WTC11 (cell line): ENCODE data around the gene KIF17. TPM values are rescaled to one million over a fixed set of nuclear protein-coding genes. Genes with fewer than 3 reads are reported as not detected.
"Not testable (repeated sequence)": the region's sequence is repeated elsewhere in the genome, so short reads cannot be mapped to it uniquely, and the experiment has no call there.

Experiments used
- ATAC-seq: fragments of 200-7000 bp; cut with Tn5 transposase; 2 replicates; pipeline ENCODE4 v1.10.0; 2021; ENCODE audit warnings: mild to moderate bottlenecking, moderate library complexity
- CTCF ChIA-PET: fragments of 300-600 bp; sonication (Branson Sonifier 250); formaldehyde crosslinking; loops from one replicate; lab custom pipeline; 2021; ENCODE audit warnings: antibody characterized with exemption; lab: Charles Lee
- POLR2A ChIA-PET: fragments of 350-600 bp; sonication (Branson Sonifier 250); formaldehyde crosslinking; loops from one replicate; lab custom pipeline; 2021; ENCODE audit warnings: antibody characterized with exemption; lab: Charles Lee
- DNase-seq: peaks from one replicate; pipeline ENCODE4 v3.0.0; 2021; ENCODE audit warnings: low spot score
- H3K27ac Mint-ChIP-seq: 2 replicates; pipeline ENCODE4 v1.8.0; 2021; ENCODE audit warnings: mixed read lengths
- H3K27me3 Mint-ChIP-seq: 2 replicates; pipeline ENCODE4 v1.8.0; 2021; ENCODE audit warnings: low read depth, mild to moderate bottlenecking, moderate library complexity, mixed read lengths
- H3K36me3 Mint-ChIP-seq: 2 replicates; pipeline ENCODE4 v1.8.0; 2021; ENCODE audit warnings: mixed read lengths
- H3K4me1 Mint-ChIP-seq: 2 replicates; pipeline ENCODE4 v1.8.0; 2022; ENCODE audit warnings: mixed read lengths
- H3K4me3 Mint-ChIP-seq: 2 replicates; pipeline ENCODE4 v1.8.0; 2021; ENCODE audit warnings: mild to moderate bottlenecking, moderate library complexity, mixed read lengths
- H3K9me3 Mint-ChIP-seq: 2 replicates; pipeline ENCODE4 v1.8.0; 2021; ENCODE audit warnings: mixed read lengths
- CBFB ChIP-seq: sonication (generic); formaldehyde crosslinking; IDR thresholded peaks from 2 replicates; pipeline ENCODE4 v1.8.1; 2022; ENCODE audit warnings: mild to moderate bottlenecking, low read depth, missing genetic modification reagents
- CREB1 ChIP-seq: sonication (generic); formaldehyde crosslinking; IDR thresholded peaks from 2 replicates; pipeline ENCODE4 v1.8.0; 2023; ENCODE audit warnings: mild to moderate bottlenecking, missing genetic modification reagents
- CTCF ChIP-seq: fragments of 200-600 bp; IDR thresholded peaks from 2 replicates; pipeline ENCODE4 v1.8.0; 2022; ENCODE audit warnings: antibody characterized with exemption
- ESRRA ChIP-seq: sonication (generic); formaldehyde crosslinking; IDR thresholded peaks from 2 replicates; pipeline ENCODE4 v1.8.1; 2022; ENCODE audit warnings: mild to moderate bottlenecking, missing genetic modification reagents, borderline replicate concordance
- NFYB ChIP-seq: sonication (generic); formaldehyde crosslinking; conservative IDR thresholded peaks from 2 replicates; pipeline ENCODE4 v1.8.0; 2022; ENCODE audit warnings: low read depth, missing genetic modification reagents
- OVOL2 ChIP-seq: fragments of 250-450 bp; sonication (Bioruptor Pico); IDR thresholded peaks from 2 replicates; pipeline ENCODE4 v1.9.0; 2021; ENCODE audit warnings: mild to moderate bottlenecking, borderline replicate concordance
- PREB ChIP-seq: sonication (generic); formaldehyde crosslinking; IDR thresholded peaks from 2 replicates; pipeline ENCODE4 v1.8.1; 2022; ENCODE audit warnings: mild to moderate bottlenecking, missing genetic modification reagents, moderate library complexity, borderline replicate concordance
- PRRX2 ChIP-seq: fragments of 250-450 bp; sonication (Bioruptor Pico); IDR thresholded peaks from 2 replicates; pipeline ENCODE4 v1.8.0; 2021; ENCODE audit warnings: mild to moderate bottlenecking
- USF1 ChIP-seq: sonication (generic); formaldehyde crosslinking; IDR thresholded peaks from 2 replicates; pipeline ENCODE4 v1.8.0; 2022; ENCODE audit warnings: mild to moderate bottlenecking, missing genetic modification reagents
- ZNF232 ChIP-seq: sonication (generic); formaldehyde crosslinking; IDR thresholded peaks from 2 replicates; pipeline ENCODE4 v1.8.0; 2022; ENCODE audit warnings: mild to moderate bottlenecking, missing genetic modification reagents
- ZNF263 ChIP-seq: sonication (generic); formaldehyde crosslinking; IDR thresholded peaks from 2 replicates; pipeline ENCODE4 v1.8.1; 2022; ENCODE audit warnings: low read depth, mild to moderate bottlenecking, moderate library complexity, missing genetic modification reagents
- total RNA-seq: library from RNA; stranded (reverse); gene quantifications from 3 replicates; pipeline ENCODE4 v1.2.3, GENCODE V29; 2021
- TF ChIP-seq, protein P1 (sequence below): sonication (generic); formaldehyde crosslinking; IDR thresholded peaks from 2 replicates; pipeline ENCODE4 v1.8.1; 2023; ENCODE audit warnings: mild to moderate bottlenecking, missing genetic modification reagents
- TF ChIP-seq, protein P2 (sequence below): sonication (generic); formaldehyde crosslinking; IDR thresholded peaks from 2 replicates; pipeline ENCODE4 v1.8.0; 2023; ENCODE audit warnings: mild to moderate bottlenecking, missing genetic modification reagents

KIF17 gene
- total RNA-seq, 1 experiment from 2014 or later = 8.1 TPM

GRCh38 chr1:20719261-20719660 is 1.5 kb upstream of the KIF17 start:
- TF ChIP-seq PREB (CRISPR knock-in tag) (no peak), CBFB (CRISPR knock-in tag) (no peak), ESRRA (CRISPR knock-in tag) (no peak), PRRX2 (CRISPR knock-in tag) (no peak), USF1 (CRISPR knock-in tag) (no peak), CTCF (no peak), NFYB (CRISPR knock-in tag) (no peak), ZNF263 (CRISPR knock-in tag) (no peak), ZNF232 (CRISPR knock-in tag) (no peak), OVOL2 (CRISPR knock-in tag) (no peak), CREB1 (CRISPR knock-in tag) (no peak)
- TF ChIP-seq, protein P1, sequence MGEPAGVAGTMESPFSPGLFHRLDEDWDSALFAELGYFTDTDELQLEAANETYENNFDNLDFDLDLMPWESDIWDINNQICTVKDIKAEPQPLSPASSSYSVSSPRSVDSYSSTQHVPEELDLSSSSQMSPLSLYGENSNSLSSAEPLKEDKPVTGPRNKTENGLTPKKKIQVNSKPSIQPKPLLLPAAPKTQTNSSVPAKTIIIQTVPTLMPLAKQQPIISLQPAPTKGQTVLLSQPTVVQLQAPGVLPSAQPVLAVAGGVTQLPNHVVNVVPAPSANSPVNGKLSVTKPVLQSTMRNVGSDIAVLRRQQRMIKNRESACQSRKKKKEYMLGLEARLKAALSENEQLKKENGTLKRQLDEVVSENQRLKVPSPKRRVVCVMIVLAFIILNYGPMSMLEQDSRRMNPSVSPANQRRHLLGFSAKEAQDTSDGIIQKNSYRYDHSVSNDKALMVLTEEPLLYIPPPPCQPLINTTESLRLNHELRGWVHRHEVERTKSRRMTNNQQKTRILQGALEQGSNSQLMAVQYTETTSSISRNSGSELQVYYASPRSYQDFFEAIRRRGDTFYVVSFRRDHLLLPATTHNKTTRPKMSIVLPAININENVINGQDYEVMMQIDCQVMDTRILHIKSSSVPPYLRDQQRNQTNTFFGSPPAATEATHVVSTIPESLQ = no peak
- TF ChIP-seq, protein P2, sequence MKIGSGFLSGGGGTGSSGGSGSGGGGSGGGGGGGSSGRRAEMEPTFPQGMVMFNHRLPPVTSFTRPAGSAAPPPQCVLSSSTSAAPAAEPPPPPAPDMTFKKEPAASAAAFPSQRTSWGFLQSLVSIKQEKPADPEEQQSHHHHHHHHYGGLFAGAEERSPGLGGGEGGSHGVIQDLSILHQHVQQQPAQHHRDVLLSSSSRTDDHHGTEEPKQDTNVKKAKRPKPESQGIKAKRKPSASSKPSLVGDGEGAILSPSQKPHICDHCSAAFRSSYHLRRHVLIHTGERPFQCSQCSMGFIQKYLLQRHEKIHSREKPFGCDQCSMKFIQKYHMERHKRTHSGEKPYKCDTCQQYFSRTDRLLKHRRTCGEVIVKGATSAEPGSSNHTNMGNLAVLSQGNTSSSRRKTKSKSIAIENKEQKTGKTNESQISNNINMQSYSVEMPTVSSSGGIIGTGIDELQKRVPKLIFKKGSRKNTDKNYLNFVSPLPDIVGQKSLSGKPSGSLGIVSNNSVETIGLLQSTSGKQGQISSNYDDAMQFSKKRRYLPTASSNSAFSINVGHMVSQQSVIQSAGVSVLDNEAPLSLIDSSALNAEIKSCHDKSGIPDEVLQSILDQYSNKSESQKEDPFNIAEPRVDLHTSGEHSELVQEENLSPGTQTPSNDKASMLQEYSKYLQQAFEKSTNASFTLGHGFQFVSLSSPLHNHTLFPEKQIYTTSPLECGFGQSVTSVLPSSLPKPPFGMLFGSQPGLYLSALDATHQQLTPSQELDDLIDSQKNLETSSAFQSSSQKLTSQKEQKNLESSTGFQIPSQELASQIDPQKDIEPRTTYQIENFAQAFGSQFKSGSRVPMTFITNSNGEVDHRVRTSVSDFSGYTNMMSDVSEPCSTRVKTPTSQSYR (CRISPR knock-in tag) = no peak
- POLR2A ChIA-PET = interaction anchor here (2.4 kb wide), 1 partner anchor 22 kb away, joined by 12 read pairs; no protein-coding TSS in a partner anchor
- H3K4me3 Mint-ChIP-seq = no peak overlapping the region

GRCh38 chr1:20718343-20718882 is 606 bp upstream of the KIF17 start:
- ATAC-seq = not testable (repeated sequence)
- POLR2A ChIA-PET = interaction anchor here (0.8 to 2.4 kb wide), 4 partner anchors 10 to 68 kb away, joined by 3 to 12 read pairs (median 10); partner anchors contain the start of gene HP1BP3

More at GRCh38 chr1:20719261-20719660, 1.5 kb upstream of the KIF17 start:
- DNase-seq = peak; percentile 5
- ATAC-seq = no peak
- H3K27ac Mint-ChIP-seq = no peak overlapping the region
- no peaks in the 10 kb centered on the region for H3K36me3 Mint-ChIP-seq
- CTCF ChIA-PET = interaction anchor here (0.5 to 3.7 kb wide), 3 partner anchors 9 to 144 kb away, joined by 3 to 38 read pairs (median 5); no protein-coding TSS in a partner anchor
- peaks cover 41% of the 10 kb centered on the region for H3K27me3 Mint-ChIP-seq
- H3K9me3 Mint-ChIP-seq = no peaks in the 10 kb centered on the region
- H3K4me1 Mint-ChIP-seq = peaks cover 12% of the 10 kb centered on the region

More at GRCh38 chr1:20718343-20718882, 606 bp upstream of the KIF17 start:
- CTCF ChIA-PET = interaction anchor here (0.8 to 3.7 kb wide), 11 partner anchors 10 to 499 kb away, joined by 3 to 38 read pairs (median 4); partner anchors contain the start of genes DDOST and SH2D5
- Mint-ChIP-seq H3K4me3 (peak overlapping the region; percentile 75), H3K4me1 (peaks cover 12% of the 10 kb centered on the region), H3K27me3 (peaks cover 41% of the 10 kb centered on the region)
- DNase-seq = peak; percentile 20
- H3K27ac Mint-ChIP-seq, H3K9me3 Mint-ChIP-seq, H3K36me3 Mint-ChIP-seq: not testable (repeated sequence)
